ENCODE data around the gene GNB1L. TPM values are rescaled to one million over a fixed set of nuclear protein-coding genes. Genes with fewer than 3 reads are reported as not detected.
"Not testable (repeated sequence)": the region's sequence is repeated elsewhere in the genome, so short reads cannot be mapped to it uniquely, and the experiment has no call there.

The GNB1L gene
- total RNA-seq, 1 donor from 2014 or later: 11.5 TPM

- DNase-seq (ENCODE audit: low read depth): no peak
- no peak overlapping the region for H3K4me3 ChIP-seq (ENCODE audit: low read depth, low read length)
- no peak for TF ChIP-seq CTCF (conservative IDR thresholded peaks at IDR 0.05; ENCODE audit: low read depth, low read length)
Measured at GRCh38 chr22:19840955-19841640, 13.6 kb downstream of the GNB1L start.

DNA sequence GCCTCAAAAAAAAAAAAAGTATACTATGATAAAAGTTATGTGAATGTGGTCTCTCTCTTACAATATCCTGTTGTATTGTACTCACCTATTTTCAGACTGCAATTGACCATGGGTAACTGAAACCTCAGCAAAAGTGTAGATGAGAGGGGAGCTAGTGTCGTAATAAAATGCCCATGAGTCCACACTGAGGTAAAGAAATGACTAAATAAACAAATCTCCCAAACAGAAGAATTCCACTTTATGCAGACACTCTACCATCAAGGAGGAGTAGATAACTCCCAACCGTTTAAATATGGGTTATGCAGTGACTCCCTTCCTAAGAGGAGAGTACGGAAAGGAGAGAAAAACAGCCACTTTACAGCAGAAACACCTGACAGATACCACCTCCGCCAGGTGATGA, 14.6 kb downstream of the GNB1L start:
- TF ChIP-seq CTCF (conservative IDR thresholded peaks at IDR 0.05; ENCODE audit: low read depth, low read length): no peak
- H3K4me3 ChIP-seq (ENCODE audit: low read depth, low read length): no peak overlapping the region
- no peak for DNase-seq (ENCODE audit: low read depth)

GRCh38 chr22:19837915-19838314, 16.8 kb downstream of the GNB1L start:
- H3K4me3 ChIP-seq (ENCODE audit: low read depth, low read length): no peak overlapping the region
- TF ChIP-seq CTCF (conservative IDR thresholded peaks at IDR 0.05; ENCODE audit: low read depth, low read length): no peak
- DNase-seq (ENCODE audit: low read depth): no peak

- no peak for TF ChIP-seq CTCF (conservative IDR thresholded peaks at IDR 0.05; ENCODE audit: low read depth, low read length)
Measured at GRCh38 chr22:19836512-19836911, 18.2 kb downstream of the GNB1L start.

DNA sequence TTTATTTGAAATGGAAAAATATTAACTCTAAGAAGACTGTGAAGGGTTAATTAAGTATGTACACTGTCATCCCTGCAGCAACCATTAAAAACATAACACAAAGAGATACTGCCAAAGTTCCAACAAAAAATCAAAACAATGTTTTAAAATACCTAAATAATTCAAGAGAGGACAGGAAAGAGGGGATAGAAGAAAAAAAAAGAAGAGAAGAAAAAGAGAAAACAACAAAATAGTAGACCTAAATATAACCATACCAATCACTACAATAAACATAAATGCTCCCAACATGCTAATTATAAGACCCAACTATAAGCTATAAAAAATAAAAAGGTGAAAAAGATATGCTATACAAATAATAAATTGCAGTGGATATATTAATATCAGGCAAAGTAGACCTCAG, 20.1 kb downstream of the GNB1L start:
- H3K4me3 ChIP-seq (ENCODE audit: low read depth, low read length): no peak overlapping the region
- DNase-seq (ENCODE audit: low read depth): no peak
- TF ChIP-seq CTCF (conservative IDR thresholded peaks at IDR 0.05; ENCODE audit: low read depth, low read length): no peak

More at GRCh38 chr22:19836512-19836911, 18.2 kb downstream of the GNB1L start:
- no peak for DNase-seq (ENCODE audit: low read depth)
- no peak overlapping the region for H3K4me3 ChIP-seq (ENCODE audit: low read depth, low read length)

- not testable (repeated sequence) for DNase-seq (ENCODE audit: low read depth); H3K4me3 ChIP-seq (ENCODE audit: low read depth, low read length)
Measured at GRCh38 chr22:19833327-19833726, 21.3 kb downstream of the GNB1L start.

GRCh38 chr22:19832476-19833108, 22.1 kb downstream of the GNB1L start:
- no peak for DNase-seq (ENCODE audit: low read depth)
- TF ChIP-seq CTCF (conservative IDR thresholded peaks at IDR 0.05; ENCODE audit: low read depth, low read length): no peak

GRCh38 chr22:19831979-19832378, 22.7 kb downstream of the GNB1L start:
- not testable (repeated sequence) for DNase-seq (ENCODE audit: low read depth); H3K4me3 ChIP-seq (ENCODE audit: low read depth, low read length)

More at GRCh38 chr22:19832476-19833108, 22.1 kb downstream of the GNB1L start:
- no peak overlapping the region for H3K4me3 ChIP-seq (ENCODE audit: low read depth, low read length)
